GM19468 (cell line): Measurements from ENCODE around the gene PLA2G4B.

Experiments used
- ATAC-seq: cut with Tn5 transposase; IDR thresholded peaks from one replicate; pipeline ENCODE4 v1.9.1; 2021; ENCODE audit warnings: mild to moderate bottlenecking, moderate library complexity, moderate number of reproducible peaks; ENCODE audit not compliant: unreplicated experiment; ENCODE audit errors: extremely low read depth

Gene PLA2G4B

DNA sequence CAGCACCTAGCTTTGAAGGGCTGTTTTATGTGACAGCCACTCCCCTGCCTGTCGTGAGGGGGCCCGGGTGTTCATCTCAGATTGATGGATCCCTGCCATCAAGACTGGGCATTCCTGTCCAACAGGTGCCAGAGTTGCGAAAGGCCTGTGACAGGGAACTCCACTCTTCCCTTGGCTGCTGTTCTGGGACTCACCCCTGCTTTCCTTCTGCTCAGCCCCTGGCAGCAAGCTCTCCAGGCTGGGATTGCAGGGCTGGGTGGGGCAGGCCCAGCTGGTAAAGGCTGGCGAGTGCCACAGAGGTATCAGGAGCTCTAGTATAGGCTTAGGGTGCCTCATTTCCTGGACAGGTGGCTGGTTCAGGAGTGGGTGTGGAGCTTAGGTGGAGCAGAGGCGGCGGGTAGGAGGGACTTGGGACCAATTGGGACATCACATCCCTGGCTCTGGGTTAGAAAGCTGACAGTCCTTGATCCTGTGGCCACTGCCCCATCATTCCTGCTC lies at the start of gene PLA2G4B:
Gene PLA2G4B (plus strand): TSS at position 448 of the 498 bp plus-strand sequence. CDS start 67 bp downstream, outside the sequence.
- ATAC-seq, result no peak

GRCh38 chr15:41789236-41789635 lies 49.4 kb upstream of the PLA2G4B start:
- ATAC-seq, result no peak

DNA sequence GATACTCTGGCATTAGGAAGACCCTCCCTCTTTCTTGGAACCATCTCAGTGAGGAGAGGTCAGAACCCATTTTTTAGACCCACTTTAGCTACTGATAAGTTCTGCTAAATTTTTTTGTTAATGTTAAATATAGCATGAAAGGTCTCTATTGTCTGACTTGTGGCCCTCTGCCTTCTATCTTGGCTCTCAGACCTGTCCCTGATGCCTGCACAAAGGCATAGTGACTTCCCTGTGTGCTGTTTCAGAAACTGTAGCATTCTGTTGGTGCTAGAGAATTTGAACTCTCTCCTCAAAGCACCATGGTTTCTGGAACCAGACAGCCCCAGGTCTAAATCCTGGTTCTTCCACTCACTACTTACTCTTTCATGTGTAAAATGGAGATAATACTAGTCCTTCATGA lies 49.0 kb upstream of the PLA2G4B start:
- ATAC-seq, result no peak

DNA sequence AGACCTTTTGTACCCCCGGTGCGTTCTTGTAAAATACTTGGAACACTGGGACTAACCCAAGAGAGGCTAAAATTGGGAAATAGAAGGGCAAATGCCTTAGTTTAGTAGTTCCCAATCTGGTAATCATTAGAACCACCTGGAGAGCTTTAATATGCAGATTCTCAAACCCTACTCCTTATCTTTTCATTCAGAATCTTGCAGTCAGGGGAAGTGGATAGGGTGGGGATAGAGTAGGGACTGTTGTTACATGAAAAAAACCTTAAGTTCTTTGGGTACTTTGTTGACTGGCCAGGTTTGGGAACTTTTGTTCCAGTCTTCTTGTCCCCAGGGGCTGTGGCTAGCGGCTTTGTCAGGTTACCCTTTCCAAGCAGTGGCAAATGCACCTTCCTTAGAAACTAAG lies 48.5 kb upstream of the PLA2G4B start:
- ATAC-seq, result no peak

- no peak for ATAC-seq
Measured at GRCh38 chr15:41790756-41791546, 47.7 kb upstream of the PLA2G4B start.

- ATAC-seq, result no peak
Measured at GRCh38 chr15:41791547-41791937, 47.1 kb upstream of the PLA2G4B start.

- no peak for ATAC-seq
Measured at GRCh38 chr15:41792000-41792637, 46.5 kb upstream of the PLA2G4B start.

- ATAC-seq, result no peak
Measured at GRCh38 chr15:41794081-41794480, 44.6 kb upstream of the PLA2G4B start.

DNA sequence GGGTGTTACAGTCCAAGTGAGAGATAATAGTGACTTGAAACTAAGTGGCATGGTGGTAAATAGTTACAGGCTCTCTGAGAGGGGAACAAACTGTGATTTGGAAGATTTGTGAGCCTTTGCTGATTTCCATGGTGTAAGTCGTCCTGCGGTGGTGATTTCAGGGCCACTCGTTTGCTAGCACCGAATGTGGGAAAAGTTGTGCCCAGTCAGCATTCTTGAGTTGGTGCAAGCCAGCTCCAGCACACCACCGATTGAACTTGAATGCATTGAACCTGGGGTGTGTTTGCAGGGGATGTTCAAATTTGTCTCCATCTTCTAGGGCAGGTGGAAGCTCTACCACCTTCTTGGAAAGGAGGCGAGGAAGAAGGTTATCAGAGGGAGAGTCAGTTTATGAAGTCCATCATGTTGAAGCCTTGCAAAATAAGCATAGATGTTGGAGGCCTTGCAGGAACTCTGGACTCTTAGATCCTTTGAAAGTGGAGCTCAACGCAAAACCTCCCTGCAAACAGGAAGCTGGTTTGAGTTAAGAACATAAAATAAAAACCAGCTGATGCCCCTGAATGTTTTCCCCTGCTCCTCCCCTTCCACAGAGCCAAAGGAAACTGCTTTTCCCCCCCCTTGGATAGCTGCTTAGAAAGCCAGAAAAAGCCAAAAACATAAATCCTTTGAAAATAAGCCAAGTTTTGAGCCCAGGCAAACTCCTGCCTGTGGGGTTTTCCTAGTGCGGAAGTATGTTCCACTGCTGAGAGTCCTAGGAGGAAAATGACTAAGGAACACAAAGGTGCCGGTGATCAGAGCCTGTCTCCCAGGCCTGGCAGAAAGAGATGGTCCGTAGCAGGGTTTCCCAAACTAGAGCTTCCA lies 42.4 kb upstream of the PLA2G4B start:
- ATAC-seq, result no peak

- ATAC-seq, result no peak
Measured at GRCh38 chr15:41797201-41797944, 41.3 kb upstream of the PLA2G4B start.

- ATAC-seq, result no peak
Measured at GRCh38 chr15:41798607-41799487, 39.8 kb upstream of the PLA2G4B start.

DNA sequence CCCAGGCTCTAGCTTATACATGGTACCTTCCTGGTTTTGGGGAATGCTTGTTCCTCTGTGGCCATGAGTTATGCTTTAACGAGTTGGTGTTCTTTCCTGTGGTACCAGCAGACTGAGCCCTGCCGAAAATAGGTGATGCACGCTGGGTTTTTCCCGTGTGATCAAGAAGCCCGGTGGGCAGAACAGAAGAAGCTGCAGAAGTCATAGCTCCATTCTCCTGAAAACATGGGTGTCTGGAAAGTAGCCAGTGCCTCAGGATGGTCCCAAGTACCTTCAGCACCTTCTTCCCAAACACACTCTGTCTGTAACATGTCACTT lies 39.2 kb upstream of the PLA2G4B start:
- no peak for ATAC-seq

- no peak for ATAC-seq
Measured at GRCh38 chr15:41801185-41801584, 37.5 kb upstream of the PLA2G4B start.

DNA sequence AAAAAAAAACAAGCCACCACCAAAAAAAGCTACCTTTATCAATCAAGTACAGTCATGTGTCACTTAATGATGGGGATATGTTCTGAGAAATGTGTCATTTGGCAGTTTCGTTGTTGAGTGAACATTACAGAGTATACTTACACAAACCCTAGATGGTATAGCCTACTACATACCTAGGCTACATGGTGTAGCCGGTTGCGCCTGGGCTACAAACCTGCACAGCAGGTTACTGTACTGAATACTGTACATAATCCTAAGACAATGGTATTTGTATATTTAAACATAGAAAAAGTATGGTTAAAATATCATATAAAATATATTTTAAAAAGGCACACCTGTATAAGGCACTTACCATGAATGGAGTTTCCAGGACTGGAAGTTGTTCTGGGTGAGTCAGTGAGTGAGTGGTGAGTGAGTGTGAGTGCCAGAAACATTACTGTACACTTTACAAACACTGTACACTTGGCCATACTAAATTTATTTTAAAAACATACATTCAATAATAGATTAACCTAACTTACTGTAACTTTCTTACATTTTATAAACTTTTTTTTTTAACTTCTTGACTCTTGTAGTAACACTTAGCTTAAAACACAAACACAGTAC lies 36.7 kb upstream of the PLA2G4B start:
- ATAC-seq, result no peak

GRCh38 chr15:41804361-41804760 lies 34.3 kb upstream of the PLA2G4B start:
- ATAC-seq, result no peak

- ATAC-seq, result no peak
Measured at GRCh38 chr15:41804916-41805666, 33.6 kb upstream of the PLA2G4B start.

DNA sequence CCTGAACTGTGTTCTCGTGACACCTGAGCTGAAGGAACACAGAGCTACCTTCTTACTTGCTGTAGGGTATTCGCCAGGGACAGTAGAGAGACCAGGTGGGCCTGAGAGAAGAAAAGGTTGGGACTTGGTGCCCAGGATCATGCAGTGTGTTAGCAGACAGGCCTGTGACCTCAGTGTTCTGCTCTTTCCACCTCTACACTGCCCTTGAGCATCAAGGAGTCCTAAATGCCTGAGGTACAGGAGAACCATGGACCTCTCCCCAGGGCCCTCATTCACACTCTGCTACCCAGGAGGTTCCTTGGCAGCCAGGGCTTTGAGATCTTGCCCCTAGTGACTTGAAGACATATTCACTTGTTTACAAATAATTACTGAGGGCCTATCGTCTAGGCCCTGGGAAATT lies 32.9 kb upstream of the PLA2G4B start:
- ATAC-seq, result no peak
